SK-N-SH (cell line): ENCODE measurements around the gene NEK8.

Source experiments
- CTCF ChIP-seq: fragments of 200-600 bp; sonication (generic); IDR thresholded peaks from 2 replicates; pipeline ENCODE4 v1.6.1; 2017; ENCODE audit warnings: antibody characterized with exemption, mild to moderate bottlenecking, moderate library complexity
- EP300 ChIP-seq, 2 experiments: IDR thresholded peaks; 2 replicates each; pipeline versions ENCODE4 v1.4.0 to v1.6.1; 2012; ENCODE audit warnings: borderline replicate concordance in 1 of 2, low read depth in 1 of 2, low read length in 1 of 2
- EZH2phosphoT487 ChIP-seq: fragments of 200-600 bp; sonication (generic); IDR thresholded peaks from 2 replicates; pipeline ENCODE4 v1.6.1; 2017; ENCODE audit warnings: low read depth, mixed run types, mild to moderate bottlenecking, antibody characterized with exemption, moderate library complexity, borderline replicate concordance
- FOSL2 ChIP-seq: IDR thresholded peaks from 2 replicates; pipeline ENCODE4 v1.4.0; 2012; ENCODE audit warnings: low read depth, mild to moderate bottlenecking, moderate library complexity, borderline replicate concordance
- GABPA ChIP-seq: IDR thresholded peaks from 2 replicates; pipeline ENCODE4 v1.4.0; 2012; ENCODE audit warnings: low read depth, mild to moderate bottlenecking
- MEF2A ChIP-seq: IDR thresholded peaks from 2 replicates; pipeline ENCODE4 v1.4.0; 2012; ENCODE audit warnings: low read depth, borderline replicate concordance
- MXI1 ChIP-seq: IDR thresholded peaks from 2 replicates; pipeline ENCODE4 v1.6.1; 2012; ENCODE audit warnings: mild to moderate bottlenecking, low read depth, low read length, improper control_type of control experiment
- POLR2AphosphoS5 ChIP-seq: IDR thresholded peaks from 2 replicates; pipeline ENCODE4 v1.6.1; 2012; ENCODE audit warnings: low read depth, low read length
- RAD21 ChIP-seq: IDR thresholded peaks from 2 replicates; pipeline ENCODE4 v1.6.1; 2012; ENCODE audit warnings: mild to moderate bottlenecking, low read length
- RFX5 ChIP-seq: IDR thresholded peaks from 2 replicates; pipeline ENCODE4 v1.6.1; 2012; ENCODE audit warnings: mild to moderate bottlenecking, improper control_type of control experiment, low read length
- SMC3 ChIP-seq: IDR thresholded peaks from 2 replicates; pipeline ENCODE4 v1.6.1; 2012; ENCODE audit warnings: low read depth, low read length, improper control_type of control experiment
- TAF1 ChIP-seq: IDR thresholded peaks from 2 replicates; pipeline ENCODE4 v1.6.1; 2012; ENCODE audit warnings: low read depth, mild to moderate bottlenecking, low read length, moderate library complexity, borderline replicate concordance
- TCF12 ChIP-seq: IDR thresholded peaks from 2 replicates; pipeline ENCODE4 v1.4.0; 2012
- ZBTB33 ChIP-seq: IDR thresholded peaks from 2 replicates; pipeline ENCODE4 v1.4.0; 2012; ENCODE audit warnings: low read depth, borderline replicate concordance

GRCh38 chr17:28747801-28748750, 19.5 kb downstream of the NEK8 start:
- no peak for TF ChIP-seq POLR2AphosphoS5
- no peak for TF ChIP-seq RAD21
- TF ChIP-seq EP300 (IDR thresholded peaks at IDR 0.05; ENCODE audit: borderline replicate concordance in 1 of 2, low read depth in 1 of 2, low read length in 1 of 2), result no peak
- TF ChIP-seq GABPA, result no peak
- TF ChIP-seq MEF2A, result no peak
- TF ChIP-seq CTCF, result no peak
- no peak for TF ChIP-seq MXI1
- TF ChIP-seq FOSL2, result no peak
- TF ChIP-seq TCF12, result no peak
- no peak for TF ChIP-seq EZH2phosphoT487
- no peak for TF ChIP-seq ZBTB33
- no peak for TF ChIP-seq SMC3
- no peak for TF ChIP-seq TAF1
- TF ChIP-seq RFX5, result no peak
